LoVo (cell line): ENCODE measurements around the gene SPCS2.

Source experiments
- DNase-seq: peaks from one replicate; pipeline ENCODE4 v3.0.0-alpha.2; 2016; ENCODE audit warnings: low spot score

The SPCS2 gene

GRCh38 chr11:74948898-74949752, at the start of gene SPCS2, which contains the start of gene XRRA1:
Gene SPCS2 (plus strand): TSS chr11:74949266. CDS start chr11:74949286, 20 bp downstream.
Gene XRRA1 (minus strand): TSS chr11:74949091. CDS start chr11:74940878, 8,213 bp downstream.
- peak; percentile 99 for DNase-seq

DNA sequence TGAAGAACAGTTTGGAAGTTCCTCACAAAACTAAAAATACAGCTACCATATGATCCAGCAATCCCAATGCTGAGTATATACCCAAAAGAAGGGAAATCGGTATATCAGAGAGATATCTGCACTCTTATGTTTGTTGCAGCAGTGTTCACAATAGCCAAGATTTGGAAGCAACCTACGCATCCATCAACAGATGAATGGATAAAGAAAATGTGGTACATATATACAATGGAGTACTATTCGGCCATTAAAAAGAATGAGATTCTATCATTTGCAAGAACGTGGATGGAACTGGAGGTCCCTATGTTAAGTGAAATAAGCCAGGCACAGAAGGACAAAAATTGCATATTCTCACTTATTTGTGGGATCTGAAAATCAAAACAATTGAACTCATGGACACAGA, 46.7 kb upstream of the SPCS2 start:
- no peak for DNase-seq

DNA sequence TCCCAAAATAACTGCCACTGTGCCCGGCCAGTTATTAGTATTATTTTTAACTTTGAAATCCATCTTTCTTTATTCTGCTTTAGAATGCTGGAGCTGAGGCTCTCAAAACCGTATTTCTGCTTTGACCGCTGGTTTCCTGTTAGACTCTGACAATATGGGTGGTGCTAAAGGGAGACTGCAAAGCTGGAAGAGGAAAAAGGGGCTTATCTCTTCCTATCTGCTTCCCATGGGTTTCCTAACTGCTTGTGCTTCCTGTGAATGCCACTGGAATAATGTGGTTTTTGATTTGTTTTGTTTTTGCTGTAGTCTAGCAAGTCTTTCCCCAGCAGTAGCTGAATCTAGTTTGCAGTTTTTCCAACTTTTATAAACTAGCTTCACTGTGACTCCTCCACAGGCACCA, 43.7 kb upstream of the SPCS2 start:
- DNase-seq: no peak

GRCh38 chr11:74909385-74909784, 39.7 kb upstream of the SPCS2 start:
- DNase-seq: no peak

- no peak for DNase-seq
Measured at GRCh38 chr11:74909812-74910211, 39.3 kb upstream of the SPCS2 start.

- no peak for DNase-seq
Measured at GRCh38 chr11:74923125-74923524, 25.9 kb upstream of the SPCS2 start.

GRCh38 chr11:74925281-74925680, 23.8 kb upstream of the SPCS2 start:
- no peak for DNase-seq

DNA sequence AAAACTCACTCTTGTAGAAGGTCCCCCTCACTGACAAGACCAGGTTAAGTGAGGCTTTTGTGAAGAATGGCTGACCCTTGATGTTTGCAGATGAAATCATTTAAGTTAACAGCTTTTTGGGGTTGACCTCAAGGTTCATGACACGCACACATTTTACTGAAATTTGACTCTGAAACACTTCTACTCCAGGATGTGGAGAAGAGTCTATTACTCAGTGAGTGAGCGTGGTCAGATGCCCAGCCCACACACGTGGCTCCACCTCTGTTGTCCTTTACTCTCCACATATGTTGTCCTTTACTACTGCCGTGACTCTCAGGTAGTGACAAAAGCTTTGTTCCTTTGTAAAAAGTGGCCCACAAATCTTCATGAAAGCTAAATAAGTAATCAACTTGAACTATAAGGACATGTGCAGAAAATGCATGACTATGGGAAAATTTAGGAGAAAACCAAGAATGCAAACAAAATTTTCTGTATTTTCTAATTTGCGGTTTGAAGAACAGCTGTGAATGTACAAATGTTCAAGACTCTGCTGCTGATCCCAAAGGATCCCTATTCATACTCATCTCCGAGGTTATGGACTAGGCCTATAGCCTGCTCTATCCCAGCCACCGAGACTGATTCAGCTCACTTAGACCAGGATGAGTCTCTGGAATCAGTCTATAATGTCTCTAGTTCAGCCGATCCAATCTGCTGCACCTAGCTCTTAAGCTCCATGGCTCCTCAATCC, 22.6 kb upstream of the SPCS2 start:
- DNase-seq: no peak

DNA sequence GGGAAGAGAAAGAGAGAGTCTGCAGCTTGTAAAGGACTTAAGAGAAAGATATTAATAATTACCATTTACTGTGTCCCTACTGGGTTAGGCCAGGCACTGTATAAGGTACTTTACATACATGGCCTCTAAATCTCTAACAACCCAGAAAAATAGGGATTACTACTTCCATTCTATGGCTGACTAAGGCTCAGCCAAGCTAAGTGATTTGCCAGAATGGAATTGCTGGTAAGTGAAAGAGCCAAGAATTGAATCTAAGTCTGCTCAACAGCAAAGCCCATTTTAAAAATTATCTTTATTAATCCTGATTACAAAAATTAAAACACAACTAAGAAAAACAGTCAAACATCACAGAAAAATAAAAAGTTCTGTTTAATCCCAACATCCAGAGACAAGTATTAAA, 21.6 kb upstream of the SPCS2 start:
- DNase-seq: no peak

DNA sequence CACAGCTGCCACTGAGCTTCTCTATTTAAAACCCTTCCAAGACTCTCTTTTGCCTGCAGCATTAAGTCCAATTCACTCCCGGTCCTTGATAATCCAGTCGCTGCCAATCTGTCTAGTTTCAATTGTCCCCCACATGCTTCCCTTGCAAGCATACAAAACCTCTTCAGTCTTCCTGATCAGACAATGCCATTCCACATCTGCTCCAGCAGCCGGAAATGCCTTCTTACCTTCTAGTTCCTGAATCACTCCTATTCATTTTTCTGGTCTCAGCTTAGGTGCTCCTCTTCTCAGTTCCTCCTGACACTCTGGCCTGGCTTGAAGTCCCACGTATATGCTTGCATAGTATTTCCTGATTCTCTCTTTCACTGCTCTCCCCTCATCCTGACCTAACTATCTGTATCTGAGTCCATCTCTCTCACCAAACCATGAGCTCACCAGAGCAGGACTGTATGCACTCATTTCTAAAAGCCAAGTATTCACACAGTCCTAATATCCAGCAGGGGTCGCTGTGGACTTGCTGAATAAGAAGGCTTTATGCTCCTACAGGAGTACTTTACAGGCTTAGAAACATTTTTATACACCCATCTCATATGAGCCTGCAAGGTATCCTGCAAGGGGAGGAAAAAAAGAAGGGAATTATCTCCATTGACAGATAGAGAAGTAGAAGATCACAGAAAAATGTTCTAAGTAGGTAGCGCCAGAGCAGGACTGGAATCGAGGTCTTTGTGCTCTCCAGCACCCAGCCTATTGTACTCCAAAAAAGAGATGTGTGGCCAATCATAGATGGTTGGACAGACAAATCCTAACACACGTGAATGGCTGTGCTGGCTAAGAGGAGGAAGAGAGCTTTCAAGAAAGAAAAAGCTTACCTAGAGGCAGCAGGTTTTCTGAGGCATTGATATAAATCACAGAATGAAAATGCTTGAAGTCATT, 19.4 kb upstream of the SPCS2 start:
- peak; percentile 77 for DNase-seq

DNA sequence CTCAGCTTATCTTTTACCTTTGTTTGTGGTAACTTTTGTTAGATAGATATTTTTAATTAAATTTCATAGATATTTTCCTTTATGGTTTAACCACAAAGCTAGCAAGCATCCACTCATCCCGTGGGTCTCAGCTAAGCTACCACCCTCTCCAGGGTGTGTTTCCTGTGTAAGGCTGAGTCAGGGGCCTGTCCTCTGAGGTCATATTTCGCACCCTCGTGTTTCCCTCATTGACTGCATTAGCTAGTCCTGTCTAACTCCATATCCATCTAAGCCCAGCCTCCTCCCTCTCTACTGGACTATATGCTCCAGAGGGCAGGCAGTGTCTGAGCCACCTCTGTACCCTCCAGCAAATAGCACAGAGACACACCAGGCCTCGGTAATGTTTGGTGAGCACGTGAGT, 16.9 kb upstream of the SPCS2 start:
- no peak for DNase-seq

DNA sequence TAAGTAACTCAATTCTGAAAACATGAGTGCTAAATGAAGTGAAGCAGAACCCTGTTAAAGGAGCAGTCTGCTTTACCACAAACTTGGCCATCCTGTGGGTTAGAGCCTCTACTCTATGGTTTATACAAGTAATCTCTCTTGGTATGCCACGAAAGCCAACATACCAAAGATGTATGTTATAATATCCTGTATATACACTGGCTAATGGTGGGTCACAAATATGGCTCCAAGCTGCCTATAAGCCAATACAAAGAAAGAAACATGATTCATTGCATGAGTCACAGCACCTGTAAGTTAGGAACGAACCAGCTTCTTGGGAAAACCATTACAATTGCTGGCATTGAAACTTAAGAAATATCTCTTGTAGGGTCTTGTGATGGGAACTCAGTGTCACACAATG, 16.3 kb upstream of the SPCS2 start:
- no peak for DNase-seq

DNA sequence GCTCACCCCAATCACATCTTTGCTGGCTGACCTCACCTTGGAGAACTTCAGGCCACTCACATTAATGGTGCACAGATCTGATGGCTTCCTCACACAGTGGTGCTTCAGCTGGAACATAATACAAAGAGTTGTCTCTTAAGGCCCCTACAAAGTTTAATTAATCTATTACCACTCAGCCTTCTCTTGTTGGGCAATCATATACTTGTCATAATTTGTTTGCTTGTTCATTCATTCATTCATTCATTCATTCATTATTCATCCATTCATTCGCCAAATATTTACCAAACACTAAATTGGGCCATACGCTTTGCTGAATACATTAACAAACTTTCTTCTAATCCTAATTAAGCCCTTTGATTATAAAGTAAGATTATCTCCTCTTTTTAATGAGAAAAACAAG, 15.3 kb upstream of the SPCS2 start:
- no peak for DNase-seq

DNA sequence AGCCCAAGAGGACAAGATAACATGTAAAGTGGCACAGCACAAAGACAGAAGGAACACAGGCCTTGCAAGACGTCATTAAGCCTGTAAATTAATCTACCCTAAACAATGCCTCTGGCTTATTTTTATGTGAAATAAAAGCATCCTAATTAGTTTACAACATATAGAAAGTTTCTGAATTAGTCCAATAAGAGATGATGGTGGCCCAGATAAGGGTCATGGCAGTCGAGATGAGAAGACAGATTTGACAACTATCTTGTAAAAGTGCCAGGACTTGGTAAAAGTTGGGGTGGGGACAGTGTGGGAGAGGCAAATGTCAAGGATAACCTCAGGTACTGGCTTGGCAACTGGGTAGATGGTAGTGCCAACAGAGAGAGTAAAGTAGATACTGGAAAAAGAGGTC, 13.8 kb upstream of the SPCS2 start:
- no peak for DNase-seq

DNA sequence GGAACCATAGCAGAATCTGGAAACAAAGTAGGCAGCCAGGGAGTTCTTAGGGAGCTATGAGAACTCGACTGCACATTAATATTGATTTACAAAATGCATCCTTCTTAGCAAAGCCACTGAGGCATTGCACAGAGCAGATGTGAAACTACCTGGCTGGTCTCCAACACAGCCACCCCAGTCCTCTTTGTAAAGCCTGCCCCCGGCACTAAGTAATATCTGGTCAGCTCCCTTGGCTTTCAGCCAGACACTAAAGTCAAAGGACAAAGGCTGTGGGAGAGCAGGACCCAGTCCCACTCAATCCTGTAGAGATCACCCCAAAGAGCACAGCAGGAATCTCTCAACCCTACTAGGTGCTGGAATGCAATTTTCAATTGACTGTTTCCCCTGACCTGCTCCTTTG, 13.0 kb upstream of the SPCS2 start:
- no peak for DNase-seq

- no peak for DNase-seq
Measured at GRCh38 chr11:74936976-74937375, 12.1 kb upstream of the SPCS2 start.

DNA sequence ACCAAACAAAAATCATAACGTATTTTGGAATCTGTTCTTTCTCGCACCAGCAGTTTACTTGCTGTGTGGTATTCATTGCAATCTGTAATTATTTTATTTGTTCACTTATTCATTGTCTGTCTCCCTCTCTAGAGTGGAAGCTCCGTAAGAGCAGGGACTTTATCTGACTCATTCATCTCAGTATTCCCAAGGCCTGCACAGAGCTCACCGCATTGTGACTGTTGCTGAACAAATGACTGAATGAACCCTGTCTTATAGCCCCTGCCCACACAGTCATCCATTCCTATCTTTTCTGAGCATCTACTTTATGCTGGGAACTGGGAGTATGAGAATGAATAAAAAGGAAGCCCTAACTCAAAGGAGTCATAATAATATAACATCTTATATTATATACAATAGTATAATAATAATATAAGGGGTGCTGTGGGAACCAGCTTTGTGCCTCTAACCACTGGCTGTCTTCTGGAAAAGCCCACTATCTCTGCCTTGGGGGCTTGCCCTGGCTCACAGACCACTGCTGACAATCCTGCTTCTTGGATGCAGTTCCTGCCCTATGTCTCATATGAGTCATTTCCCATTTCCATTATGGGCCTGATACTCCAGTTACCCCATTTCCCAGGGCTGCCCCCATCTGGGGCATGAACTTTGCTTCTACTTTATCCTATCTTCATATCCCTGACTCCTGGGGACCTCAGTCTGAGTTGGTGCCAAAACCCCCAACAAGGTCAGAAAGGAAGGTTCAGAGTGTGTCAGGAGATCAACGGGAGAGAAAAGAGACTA, 11.2 kb upstream of the SPCS2 start:
- DNase-seq: no peak

- DNase-seq: no peak
Measured at GRCh38 chr11:74941492-74941891, 7.6 kb upstream of the SPCS2 start.

DNA sequence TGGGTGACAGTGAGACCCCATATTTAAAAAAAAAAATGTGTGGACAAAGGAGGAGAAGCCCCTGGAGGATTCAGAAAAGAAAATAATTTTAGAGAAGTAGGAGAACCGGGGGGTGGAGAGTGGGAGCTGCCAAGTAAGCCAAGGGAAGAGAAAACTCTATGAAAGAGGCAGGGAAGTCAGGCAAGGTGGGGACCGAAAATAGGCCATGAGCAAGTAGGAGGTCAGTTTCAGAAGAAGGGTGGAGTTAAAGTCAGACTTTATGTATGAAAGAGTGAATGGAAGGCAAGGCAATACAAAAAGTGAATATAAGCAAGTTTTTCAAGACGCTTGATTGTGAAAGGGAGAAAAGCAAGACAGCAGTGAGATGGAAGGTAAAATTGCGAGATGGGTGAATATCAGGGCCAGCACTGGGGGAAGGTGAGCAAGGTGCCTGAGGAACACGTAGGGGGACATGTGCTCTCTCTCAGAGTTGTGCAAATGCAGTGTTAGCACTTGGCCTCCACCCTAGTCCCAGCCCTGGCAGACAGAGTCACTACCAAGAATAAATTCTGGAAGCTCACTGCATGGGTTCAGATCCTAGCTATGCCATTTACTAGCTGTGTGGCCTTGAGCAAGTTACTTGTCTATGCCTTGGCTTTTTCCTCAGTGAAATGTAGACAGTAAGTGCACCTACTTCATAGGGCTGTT, 6.8 kb upstream of the SPCS2 start:
- DNase-seq: no peak

GRCh38 chr11:74948546-74948897, 544 bp upstream of the SPCS2 start:
- DNase-seq: no peak

GRCh38 chr11:74949753-74950137, 679 bp downstream of the SPCS2 start:
- peak; percentile 2 for DNase-seq
